GM19395 (cell line): ENCODE measurements around the gene NUDT3.
"Not testable (repeated sequence)": the region's sequence is repeated elsewhere in the genome, so short reads cannot be mapped to it uniquely, and the experiment has no call there.

Experiments used
- ATAC-seq: cut with Tn5 transposase; IDR thresholded peaks from one replicate; pipeline ENCODE4 v1.9.1; 2021; ENCODE audit warnings: mild to moderate bottlenecking, moderate library complexity; ENCODE audit not compliant: unreplicated experiment

The NUDT3 gene

DNA sequence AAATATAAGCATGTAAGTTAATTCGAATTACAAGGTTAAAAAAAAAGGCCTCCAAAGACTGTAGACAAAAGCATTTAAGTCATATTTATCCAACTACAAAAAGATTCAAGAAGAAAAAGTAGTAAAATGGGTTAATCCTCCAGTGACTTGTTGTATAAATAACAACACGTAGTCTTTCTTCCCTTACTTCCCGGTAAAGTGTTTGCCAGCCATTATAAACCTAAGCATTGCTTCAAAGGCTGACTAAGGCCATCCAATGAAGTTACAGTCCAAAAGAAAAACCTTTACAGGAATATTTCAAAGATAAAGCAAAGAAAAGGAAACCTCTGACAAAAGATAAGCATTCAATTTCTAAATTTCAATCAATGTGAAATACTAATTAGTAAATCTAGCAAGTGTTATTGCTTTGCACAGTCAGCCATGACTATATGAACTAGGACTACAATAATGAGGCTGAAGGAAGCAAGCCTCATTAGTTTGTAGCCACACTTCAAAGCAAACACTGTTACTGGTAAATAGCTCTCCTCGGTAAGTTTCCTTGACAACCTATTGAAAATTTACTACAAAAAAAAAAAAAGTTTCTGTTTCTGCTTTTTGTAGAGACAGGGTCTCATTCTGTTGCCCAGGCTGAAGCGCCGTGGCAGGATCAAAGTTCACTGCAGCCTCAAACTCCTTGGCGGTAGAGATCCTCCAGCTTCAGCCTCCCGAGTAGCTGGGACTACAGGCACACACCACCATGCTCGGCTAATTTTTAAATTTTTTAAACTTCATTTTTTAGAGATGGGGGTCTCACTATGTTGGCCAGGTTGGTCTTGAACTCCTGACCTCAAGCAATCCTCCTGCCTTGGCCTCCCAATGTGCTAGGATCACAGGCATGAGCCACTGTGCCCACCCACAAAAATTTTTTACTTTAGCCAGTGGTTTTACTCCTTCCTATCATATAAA, 46.0 kb downstream of the NUDT3 start:
- ATAC-seq, result no peak

GRCh38 chr6:34343806-34344205, 48.7 kb downstream of the NUDT3 start:
- ATAC-seq, result no peak

DNA sequence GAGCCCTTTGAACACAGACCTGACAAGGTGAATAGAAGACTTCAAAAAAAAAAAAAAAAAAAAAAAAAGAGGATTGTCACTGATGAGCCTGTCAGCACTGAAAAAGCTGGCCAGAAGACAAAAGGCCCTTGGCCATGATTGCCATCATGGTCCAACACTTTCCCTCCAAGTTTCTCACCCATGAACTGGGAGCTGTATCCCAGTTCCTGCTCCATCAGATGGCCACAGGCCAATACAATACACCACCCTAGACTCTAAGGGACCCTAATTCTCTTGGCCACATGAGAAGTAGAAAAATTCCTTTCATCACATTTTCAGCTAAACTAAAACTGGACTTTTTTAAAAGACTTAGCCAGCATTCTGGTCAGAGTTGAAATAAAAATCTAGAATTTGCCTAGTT, 50.2 kb downstream of the NUDT3 start:
- no peak for ATAC-seq

- no peak for ATAC-seq
Observed at GRCh38 chr6:34341481-34341971, 50.9 kb downstream of the NUDT3 start.

GRCh38 chr6:34340906-34341480, 51.5 kb downstream of the NUDT3 start:
- ATAC-seq, result no peak

DNA sequence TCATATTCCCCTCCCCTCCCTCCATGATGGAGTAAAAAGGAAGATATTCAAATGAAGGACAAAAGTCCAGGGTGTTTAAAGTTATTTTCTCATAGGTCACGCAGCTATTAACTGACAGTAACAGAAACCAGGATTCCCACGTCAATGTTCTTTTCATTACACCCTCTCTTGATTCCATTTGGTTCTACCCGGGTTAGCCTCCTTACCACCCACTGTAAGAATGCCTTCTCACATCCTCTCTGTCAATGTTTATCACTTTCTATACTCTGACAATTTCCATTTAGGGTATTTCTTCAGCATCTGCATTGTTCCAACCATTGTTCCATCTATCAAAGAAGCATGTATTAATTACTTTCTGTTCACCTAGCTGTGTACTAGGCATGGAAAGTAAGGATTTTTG, 52.1 kb downstream of the NUDT3 start:
- ATAC-seq, result no peak

GRCh38 chr6:34339971-34340370, 52.5 kb downstream of the NUDT3 start:
- ATAC-seq, result no peak

DNA sequence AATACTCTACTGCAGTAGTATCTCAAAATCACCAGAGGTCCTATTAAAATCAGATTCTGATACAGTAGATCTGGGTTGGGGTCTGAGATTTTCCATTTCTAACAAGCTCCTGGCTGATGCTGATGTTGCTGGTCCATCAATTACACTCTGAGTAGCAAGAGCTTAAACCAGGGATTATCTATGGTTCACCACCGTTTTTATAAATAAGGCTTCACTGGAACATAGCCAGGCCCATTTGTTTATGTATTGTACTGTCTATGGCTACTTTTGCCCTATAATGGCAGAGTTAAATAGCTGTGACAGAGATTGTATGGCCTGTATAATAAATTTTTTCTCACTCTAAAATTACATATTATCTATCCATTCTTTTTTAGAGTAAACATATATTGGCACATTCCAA, 53.0 kb downstream of the NUDT3 start:
- ATAC-seq, result no peak

- ATAC-seq, result no peak
Observed at GRCh38 chr6:34338811-34339210, 53.7 kb downstream of the NUDT3 start.

GRCh38 chr6:34338377-34338776, 54.1 kb downstream of the NUDT3 start:
- ATAC-seq, result no peak

- no peak for ATAC-seq
Observed at GRCh38 chr6:34334796-34335416, 57.6 kb downstream of the NUDT3 start.

DNA sequence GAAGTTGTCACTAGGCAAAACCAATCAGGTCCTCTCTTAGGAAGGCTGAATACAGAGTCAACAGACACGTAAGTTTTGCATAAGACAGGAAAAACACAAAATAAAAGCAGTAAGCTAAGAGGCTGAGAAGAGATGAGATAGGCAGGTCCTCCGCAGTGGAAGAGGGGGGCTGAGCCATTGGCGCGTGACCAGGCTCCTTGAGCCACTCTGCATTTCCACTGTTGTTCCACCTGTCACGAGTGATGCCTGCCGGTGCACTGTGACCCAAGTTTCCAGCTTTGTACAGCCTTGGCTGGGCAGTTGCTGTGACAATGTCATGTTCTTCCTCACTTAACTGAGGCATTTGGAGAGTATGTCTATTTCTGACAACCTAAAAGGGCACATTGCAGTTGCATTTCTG, 58.6 kb downstream of the NUDT3 start:
- ATAC-seq, result no peak

GRCh38 chr6:34332251-34333198, 59.9 kb downstream of the NUDT3 start:
- ATAC-seq, result no peak

GRCh38 chr6:34331371-34332050, 61.0 kb downstream of the NUDT3 start:
- ATAC-seq, result no peak

DNA sequence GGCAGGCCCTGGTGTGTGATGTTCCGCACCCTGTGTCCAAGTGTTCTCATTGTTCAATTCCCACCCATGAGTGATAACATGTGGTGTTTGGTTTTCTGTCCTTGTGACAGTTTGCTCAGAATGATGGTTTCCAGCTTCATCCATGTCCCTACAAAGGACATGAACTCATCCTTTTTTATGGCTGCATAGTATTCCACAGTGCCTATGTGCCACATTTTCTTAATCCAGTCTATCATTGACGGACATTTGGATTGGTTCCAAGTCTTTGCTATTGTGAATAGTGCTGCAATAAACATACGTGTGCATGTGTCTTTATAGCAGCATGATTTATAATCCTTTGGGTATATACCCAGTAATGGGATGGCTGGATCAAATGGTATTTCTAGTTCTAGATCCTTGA, 62.7 kb downstream of the NUDT3 start:
- not testable (repeated sequence) for ATAC-seq

DNA sequence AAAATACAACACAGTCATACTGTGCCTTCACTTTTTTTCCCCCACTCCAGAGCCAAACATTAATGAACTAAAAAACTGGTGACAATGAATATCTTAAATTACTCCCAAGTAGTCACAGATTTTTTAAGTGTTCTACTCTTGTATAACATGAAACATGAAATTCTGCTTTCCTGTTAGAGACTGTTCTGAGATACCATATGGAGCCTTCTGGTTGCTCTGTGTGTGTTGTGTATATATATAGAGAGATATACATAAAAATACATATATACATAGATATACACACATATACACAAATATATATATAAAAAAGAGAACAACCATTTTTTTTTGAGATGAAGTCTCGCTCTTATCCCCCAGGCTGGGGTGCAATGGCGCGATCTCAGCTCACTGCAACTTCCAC, 63.5 kb downstream of the NUDT3 start:
- no peak for ATAC-seq

- ATAC-seq, result not testable (repeated sequence)
Observed at GRCh38 chr6:34327313-34328205, 64.9 kb downstream of the NUDT3 start.

DNA sequence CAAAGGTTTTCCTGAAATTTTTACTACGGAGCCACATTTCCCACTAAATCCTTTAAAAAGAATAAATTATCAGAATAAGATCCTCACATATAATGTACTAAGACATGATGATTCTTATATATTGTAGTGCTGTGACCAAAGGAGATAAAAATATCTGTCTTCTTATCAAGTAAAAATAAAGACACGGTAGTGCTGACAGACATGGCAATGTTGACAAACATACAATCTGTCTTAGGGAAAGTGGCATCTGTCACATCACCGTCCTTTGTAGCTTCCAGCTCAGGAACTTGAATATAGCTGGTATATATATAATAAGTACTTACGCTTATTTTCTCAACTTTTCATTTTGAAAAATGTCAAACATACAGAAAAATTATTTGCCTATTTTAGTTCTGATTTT, 66.8 kb downstream of the NUDT3 start:
- no peak for ATAC-seq
